ENCODE results near the gene HNRNPDL. TPM values are rescaled to one million over a fixed set of nuclear protein-coding genes. Genes with fewer than 3 reads are reported as not detected.
A peak's percentile ranks its signal among the peaks of the same experiment; 100 is the strongest.

The HNRNPDL gene
- total and polyA plus RNA-seq, 2 of the 13 experiments (the other 11 are each of a cell fraction or from before 2014, with no cell fraction given) = 167 to 414 TPM

- TF ChIP-seq ZIK1 (CRISPR knock-in tag; IDR thresholded peaks at IDR 0.05; ENCODE audit: borderline replicate concordance, low read depth) (no peak), MTF2 (CRISPR knock-in tag; IDR thresholded peaks at IDR 0.05; ENCODE audit: borderline replicate concordance) (no peak; the same call in 1 of the 2 replicates), LBX2 (CRISPR knock-in tag; IDR thresholded peaks at IDR 0.05; ENCODE audit: borderline replicate concordance) (no peak), GMEB1 (CRISPR knock-in tag; IDR thresholded peaks at IDR 0.05; ENCODE audit: borderline replicate concordance) (peak; percentile 53; the same call in 1 of the 2 replicates), MBNL3 (CRISPR knock-in tag; conservative IDR thresholded peaks at IDR 0.05) (no peak), E2F1 (CRISPR knock-in tag; IDR thresholded peaks at IDR 0.05) (0 out of 2 replicates have a peak, but pooled peaks have one; percentile 36), ZNF441 (CRISPR knock-in tag; IDR thresholded peaks at IDR 0.05; ENCODE audit: borderline replicate concordance) (no peak; the same call in 1 of the 2 replicates), MAX (IDR thresholded peaks at IDR 0.05) (peak; percentile 74), KMT2A (CRISPR knock-in tag; IDR thresholded peaks at IDR 0.05) (peak; percentile 36; the same call in 1 of the 2 replicates), TBL1XR1 (IDR thresholded peaks at IDR 0.05; ENCODE audit: borderline replicate concordance, low read length, partially characterized antibody) (no peak), CSRNP2 (CRISPR knock-in tag; conservative IDR thresholded peaks at IDR 0.05; ENCODE audit: low read depth) (no peak), ZBTB44 (CRISPR knock-in tag; IDR thresholded peaks at IDR 0.05) (0 out of 2 replicates have a peak, but pooled peaks have one; percentile 20), ZBTB3 (CRISPR knock-in tag; IDR thresholded peaks at IDR 0.05; ENCODE audit: borderline replicate concordance, low read depth) (no peak), PHF5A (CRISPR knock-in tag; IDR thresholded peaks at IDR 0.05; ENCODE audit: low read depth, unreplicated experiment) (peak; percentile 62), ZMYM2 (CRISPR knock-in tag; IDR thresholded peaks at IDR 0.05) (no peak), ARHGAP35 (CRISPR knock-in tag; IDR thresholded peaks at IDR 0.05; ENCODE audit: borderline replicate concordance) (no peak), ZNF639 (CRISPR knock-in tag; conservative IDR thresholded peaks at IDR 0.05) (no peak)
Observed at GRCh38 chr4:82428969-82429727, 1.1 kb downstream of the HNRNPDL start (continued).
